Natural killer cell treated with Interleukin-12 subunit alpha and Interleukin-12 subunit beta and Interleukin-15 and Interleukin-18, amount 100 ng/mL, for 72 hours (primary cell): ENCODE data around the gene SLTM. TPM values are rescaled to one million over a fixed set of nuclear protein-coding genes. Genes with fewer than 3 reads are reported as not detected.
"Not testable (repeated sequence)": the region's sequence is repeated elsewhere in the genome, so short reads cannot be mapped to it uniquely, and the experiment has no call there.

Source experiments
- ATAC-seq, 2 donors: fragments of 150-1000 bp; cut with Tn5 transposase in 1 of 2; sonication (Bioruptor Pico), chemical (Tn5 transposase) in 1 of 2; 2 replicates each; pipeline ENCODE4 v1.10.0; 2021
- DNase-seq: peaks from one replicate; pipeline ENCODE4 v3.0.0; 2022; ENCODE audit warnings: low spot score
- H3K27ac Mint-ChIP-seq, 2 donors: 1 replicate in 1 of 2; 2 replicates in 1 of 2; pipeline ENCODE4 v1.8.0; 2022; ENCODE audit warnings: mixed read lengths in 2 of 2, mild to moderate bottlenecking in 1 of 2, moderate library complexity in 1 of 2
- H3K27me3 Mint-ChIP-seq, 2 donors: 1 replicate in 1 of 2; 2 replicates in 1 of 2; pipeline ENCODE4 v1.8.0; 2022; ENCODE audit warnings: mixed read lengths in 2 of 2
- H3K36me3 Mint-ChIP-seq: one replicate; pipeline ENCODE4 v1.8.0; 2022; ENCODE audit warnings: mixed read lengths
- H3K4me1 Mint-ChIP-seq, 2 donors: 1 replicate in 1 of 2; 2 replicates in 1 of 2; pipeline ENCODE4 v1.8.0; 2022; ENCODE audit warnings: low read depth in 2 of 2, mixed read lengths in 2 of 2, mild to moderate bottlenecking in 1 of 2
- H3K4me3 Mint-ChIP-seq: one replicate; pipeline ENCODE4 v1.8.0; 2022; ENCODE audit warnings: mixed read lengths
- H3K9me3 Mint-ChIP-seq: 2 replicates; pipeline ENCODE4 v1.8.0; 2022; ENCODE audit warnings: mixed read lengths
- total RNA-seq, 2 donors: library from RNA; stranded (reverse); gene quantifications; one replicate each; pipeline ENCODE4 v1.2.3, GENCODE V29; 2022

Gene SLTM
- total RNA-seq, 2 donors from 2014 or later, result 131 to 163 TPM

GRCh38 chr15:58877999-58878825 is 55.3 kb downstream of the SLTM start:
- no peak overlapping the region for H3K4me3 Mint-ChIP-seq
- no peaks in the 10 kb centered on the region for H3K9me3 Mint-ChIP-seq
- H3K4me1 Mint-ChIP-seq, result peaks cover 0 to 3% of the 10 kb centered on the region in 2 donors
- DNase-seq (no peak), ATAC-seq (no peak)
- H3K27ac Mint-ChIP-seq, result no peak overlapping the region
- H3K27me3 Mint-ChIP-seq, result no peaks in the 10 kb centered on the region
- H3K36me3 Mint-ChIP-seq, result peaks cover 41% of the 10 kb centered on the region

- peaks cover 28% of the 10 kb centered on the region for H3K36me3 Mint-ChIP-seq
- no peaks in the 10 kb centered on the region for H3K4me1 Mint-ChIP-seq
- no peaks in the 10 kb centered on the region for H3K9me3 Mint-ChIP-seq
- DNase-seq (no peak), ATAC-seq (no peak)
- no peaks in the 10 kb centered on the region for H3K27me3 Mint-ChIP-seq
- no peak overlapping the region for H3K4me3 Mint-ChIP-seq
- H3K27ac Mint-ChIP-seq, result no peak overlapping the region
Measured at GRCh38 chr15:58876306-58877106, 57.0 kb downstream of the SLTM start.

GRCh38 chr15:58875343-58875742 is 58.1 kb downstream of the SLTM start:
- H3K9me3 Mint-ChIP-seq, result no peaks in the 10 kb centered on the region
- ATAC-seq, result no peak

GRCh38 chr15:58873267-58873666 is 60.2 kb downstream of the SLTM start:
- ATAC-seq (no peak), DNase-seq (no peak)
- Mint-ChIP-seq H3K36me3 (peaks cover 11% of the 10 kb centered on the region), H3K9me3 (no peaks in the 10 kb centered on the region), H3K27me3 (no peaks in the 10 kb centered on the region), H3K4me1 (no peaks in the 10 kb centered on the region), H3K4me3 (no peak overlapping the region), H3K27ac (no peak overlapping the region)

More at GRCh38 chr15:58875343-58875742, 58.1 kb downstream of the SLTM start:
- no peaks in the 10 kb centered on the region for H3K4me1 Mint-ChIP-seq
- H3K36me3 Mint-ChIP-seq, result peaks cover 24% of the 10 kb centered on the region
- H3K4me3 Mint-ChIP-seq, result no peak overlapping the region
- peak overlapping the region in 1 of 2 donors; percentile 45 for H3K27ac Mint-ChIP-seq
- DNase-seq, result no peak
- no peaks in the 10 kb centered on the region for H3K27me3 Mint-ChIP-seq

- no peak overlapping the region for H3K4me3 Mint-ChIP-seq
- H3K4me1 Mint-ChIP-seq, result no peaks in the 10 kb centered on the region
- H3K9me3 Mint-ChIP-seq, result no peaks in the 10 kb centered on the region
- no peaks in the 10 kb centered on the region for H3K27me3 Mint-ChIP-seq
- no peak overlapping the region for H3K27ac Mint-ChIP-seq
- no peak for ATAC-seq
- H3K36me3 Mint-ChIP-seq, result no peaks in the 10 kb centered on the region
- DNase-seq, result no peak
Measured at GRCh38 chr15:58870451-58870850, 63.0 kb downstream of the SLTM start.

- no peaks in the 10 kb centered on the region for H3K36me3 Mint-ChIP-seq
- DNase-seq, result no peak
- H3K4me3 Mint-ChIP-seq, result no peak overlapping the region
- no peak for ATAC-seq
- H3K9me3 Mint-ChIP-seq, result no peaks in the 10 kb centered on the region
- H3K27ac Mint-ChIP-seq, result no peak overlapping the region
- H3K4me1 Mint-ChIP-seq, result peaks cover 0 to 6% of the 10 kb centered on the region in 2 donors
- H3K27me3 Mint-ChIP-seq, result peaks cover 6 to 8% of the 10 kb centered on the region in 2 donors
Measured at GRCh38 chr15:58867926-58868325, 65.6 kb downstream of the SLTM start.

GRCh38 chr15:58865425-58865880 is 68.0 kb downstream of the SLTM start:
- peaks cover 0 to 6% of the 10 kb centered on the region in 2 donors for H3K4me1 Mint-ChIP-seq
- DNase-seq (no peak), ATAC-seq (peak in 1 of 2 donors; percentile 34)
- H3K4me3 Mint-ChIP-seq, result no peak overlapping the region
- H3K36me3 Mint-ChIP-seq, result no peaks in the 10 kb centered on the region
- no peaks in the 10 kb centered on the region for H3K9me3 Mint-ChIP-seq
- H3K27ac Mint-ChIP-seq, result no peak overlapping the region
- H3K27me3 Mint-ChIP-seq, result peaks cover 6 to 8% of the 10 kb centered on the region in 2 donors

- no peak overlapping the region for H3K4me3 Mint-ChIP-seq
- H3K27me3 Mint-ChIP-seq, result peaks cover 6 to 8% of the 10 kb centered on the region in 2 donors
- H3K27ac Mint-ChIP-seq, result no peak overlapping the region
- H3K4me1 Mint-ChIP-seq, result peaks cover 0 to 6% of the 10 kb centered on the region in 2 donors
- no peak for DNase-seq
- H3K9me3 Mint-ChIP-seq, result no peaks in the 10 kb centered on the region
- no peaks in the 10 kb centered on the region for H3K36me3 Mint-ChIP-seq
- peak; percentile 52 to 62 for ATAC-seq
Measured at GRCh38 chr15:58864602-58865424, 68.7 kb downstream of the SLTM start.

GRCh38 chr15:58862326-58862725 is 71.2 kb downstream of the SLTM start:
- DNase-seq (no peak), ATAC-seq (no peak)
- H3K4me3 Mint-ChIP-seq, result no peak overlapping the region
- H3K27ac Mint-ChIP-seq, result no peak overlapping the region
- peaks cover 6 to 8% of the 10 kb centered on the region in 2 donors for H3K27me3 Mint-ChIP-seq
- no peaks in the 10 kb centered on the region for H3K9me3 Mint-ChIP-seq
- peaks cover 0 to 6% of the 10 kb centered on the region in 2 donors for H3K4me1 Mint-ChIP-seq
- no peaks in the 10 kb centered on the region for H3K36me3 Mint-ChIP-seq

- not testable (repeated sequence) for H3K4me1 Mint-ChIP-seq, H3K4me3 Mint-ChIP-seq, H3K27me3 Mint-ChIP-seq, H3K36me3 Mint-ChIP-seq, H3K27ac Mint-ChIP-seq, H3K9me3 Mint-ChIP-seq, ATAC-seq, DNase-seq
Measured at GRCh38 chr15:58856621-58857020, 76.9 kb downstream of the SLTM start.

GRCh38 chr15:58856086-58856485 is 77.4 kb downstream of the SLTM start:
- Mint-ChIP-seq H3K36me3 (no peaks in the 10 kb centered on the region), H3K27ac (no peak overlapping the region), H3K27me3 (no peaks in the 10 kb centered on the region), H3K9me3 (no peaks in the 10 kb centered on the region), H3K4me1 (no peaks in the 10 kb centered on the region), H3K4me3 (no peak overlapping the region)
- DNase-seq, result no peak
- ATAC-seq, result no peak

- ATAC-seq, result no peak
- DNase-seq, result no peak
- Mint-ChIP-seq H3K27me3 (no peaks in the 10 kb centered on the region), H3K36me3 (no peaks in the 10 kb centered on the region), H3K9me3 (no peaks in the 10 kb centered on the region), H3K27ac (no peak overlapping the region), H3K4me1 (no peaks in the 10 kb centered on the region), H3K4me3 (no peak overlapping the region)
Measured at GRCh38 chr15:58854593-58854992, 78.9 kb downstream of the SLTM start.

GRCh38 chr15:58852347-58852746 is 81.1 kb downstream of the SLTM start:
- ATAC-seq, result no peak
- Mint-ChIP-seq H3K9me3 (no peaks in the 10 kb centered on the region), H3K36me3 (peaks cover 10% of the 10 kb centered on the region), H3K27me3 (no peaks in the 10 kb centered on the region), H3K27ac (no peak overlapping the region), H3K4me3 (no peak overlapping the region), H3K4me1 (no peaks in the 10 kb centered on the region)
- no peak for DNase-seq
